Heart left ventricle (tissue), 16 donors: ENCODE results near the gene TNKS2. TPM values are rescaled to one million over a fixed set of nuclear protein-coding genes. Genes with fewer than 3 reads are reported as not detected.

Experiments
- ATAC-seq, 4 donors: fragments of 200-7000 bp; cut with Tn5 transposase; one replicate each; pipeline ENCODE4 v1.9.1; 2020 to 2022; ENCODE audit warnings: moderate library complexity in 4 of 4, mild to moderate bottlenecking in 3 of 4, moderate number of reproducible peaks in 1 of 4
- DNase-seq, 5 donors: peaks; one replicate each; pipeline ENCODE4 v3.0.0-alpha.2; 2020
- H3K27ac ChIP-seq, 12 donors: fragments of 200-600 bp; sonication (generic) in 4 of 12; one replicate each; pipeline versions ENCODE4 v1.5.0 to v1.8.0; 2016 to 2022; ENCODE audit warnings: mild to moderate bottlenecking in 2 of 12
- H3K27me3 ChIP-seq, 9 donors: fragments of 200-600 bp; sonication (generic) in 2 of 9; one replicate each; pipeline versions ENCODE4 v1.5.1 to v1.8.0; 2016 to 2022; ENCODE audit warnings: mild to moderate bottlenecking in 3 of 9
- H3K36me3 ChIP-seq, 9 donors: fragments of 200-600 bp; sonication (generic) in 2 of 9; one replicate each; pipeline versions ENCODE4 v1.5.0 to v1.8.0; 2018 to 2022; ENCODE audit warnings: mild to moderate bottlenecking in 2 of 9
- H3K4me1 ChIP-seq, 12 donors: fragments of 200-600 bp; sonication (generic) in 4 of 12; one replicate each; pipeline versions ENCODE4 v1.5.0 to v1.8.0; 2016 to 2022; ENCODE audit warnings: mild to moderate bottlenecking in 3 of 12
- H3K4me3 ChIP-seq, 12 donors: fragments of 200-600 bp; sonication (generic) in 4 of 12; one replicate each; pipeline versions ENCODE4 v1.5.0 to v1.8.0; 2017 to 2022; ENCODE audit warnings: mild to moderate bottlenecking in 9 of 12, moderate library complexity in 4 of 12
- H3K9me3 ChIP-seq, 12 donors: fragments of 200-600 bp; sonication (generic) in 4 of 12; one replicate each; pipeline versions ENCODE4 v1.5.0 to v1.8.0; 2016 to 2022; ENCODE audit warnings: mild to moderate bottlenecking in 1 of 12
- POLR2A ChIP-seq, 2 donors: fragments of 450-650 bp; IDR thresholded peaks; one replicate each; pipeline ENCODE4 v1.6.1; 2017; ENCODE audit warnings: antibody characterized with exemption in 2 of 2, mild to moderate bottlenecking in 2 of 2, moderate library complexity in 2 of 2
- WGBS, 4 donors: extraction: QIAGEN DNeasy Blood & Tissue Kit in 2 of 4; methylation state at CpG; one replicate each; pipeline versions ENCODE4 v1.1.5 to v1.1.7; 2013 to 2018; 5-methylcytosine and 5-hydroxymethylcytosine counted together
- intact Hi-C, 10 donors: fragments of 100-400 bp; cut with DNase I; formaldehyde crosslinking; loops; one replicate each; pipeline versions ENCODE4 v1.11.1 to v1.14.2; 2022
- polyA plus RNA-seq, 2 donors: library from polyadenylated mRNA; stranded (reverse); fragments of 200-250 nt; gene quantifications; one replicate each; pipeline ENCODE4 v1.2.3, GENCODE V29; 2013
- total RNA-seq, 9 donors: library from RNA; depleted of rRNA in 2 of 9; stranded (reverse); fragments of >200 nt in 2 of 9; fragmentation: NEBNext Ultra II Directional in 3 of 9; extraction: Animal tissue kit (Norgen Biotek cat#: 25700) in 3 of 9; gene quantifications; one replicate each; pipeline versions ENCODE4 v1.1.0 to v1.2.4, GENCODE V29; 2016 to 2023
- TF ChIP-seq, protein P1 (sequence below), 12 donors: fragments of 200-600 bp; sonication (generic) in 4 of 12; IDR thresholded peaks; one replicate each; pipeline versions ENCODE4 v1.5.0 to v1.8.0; 2018 to 2022; ENCODE audit warnings: antibody characterized with exemption in 12 of 12, mild to moderate bottlenecking in 5 of 12
- donor health status: ischemic (EF 13 %, LVEDD 7.1; RV severe dilation, severe dysfunction).
- donor health status: healthy with polysubstance abuse.
- donor health status: DM: no; HTN: yes; CAD: no.
- donor health status: DM: no; HTN: no; CAD: no.
- donor health status: ischemic (EF 25% LVEDD 6.9; RV normal size, moderate dysfunction).
- donor health status: ischemic (EF 25% LVEDD 5.7; RV mildly dilated, moderate dysfunction).
- donor health status: healthy.
- donor health status: DM: yes; HTN: yes; CAD: no.
- donor health status: ischemic (EF 35%, LVEDD 5.7; RV mildly dilated, moderate dysfunction).
- donor health status: nonischemic (EF 11% LVEDD 7.7; RV severe dilation, severe dysfunction).
- donor health status: DM: yes; HTN: yes; CAD: no.
- donor health status: PGD.
- donor health status: ischemic (EF 29% LVEDD 5.4; RV normal size, mild dysfunction).
- donor health status: nonischemic (EF 23%, LVEDD 6.1; RV moderate dilation, normal function).

Gene TNKS2
- total and polyA plus RNA-seq, 11 donors, result 4.0 to 24.7 (median 13.9) TPM

- WGBS, 4 donors, result 75 to 93% (median 90%) methylated on average over 4 of the region's 4 CpGs
- H3K9me3 ChIP-seq, result no peaks in the 10 kb centered on the region
- DNase-seq (no peak), ATAC-seq (no peak)
- H3K4me1 ChIP-seq, result peaks cover 0 to 23% (median 8%) of the 10 kb centered on the region in 12 donors
- TF ChIP-seq POLR2A (IDR thresholded peaks at IDR 0.05), result no peak
- TF ChIP-seq, protein P1, sequence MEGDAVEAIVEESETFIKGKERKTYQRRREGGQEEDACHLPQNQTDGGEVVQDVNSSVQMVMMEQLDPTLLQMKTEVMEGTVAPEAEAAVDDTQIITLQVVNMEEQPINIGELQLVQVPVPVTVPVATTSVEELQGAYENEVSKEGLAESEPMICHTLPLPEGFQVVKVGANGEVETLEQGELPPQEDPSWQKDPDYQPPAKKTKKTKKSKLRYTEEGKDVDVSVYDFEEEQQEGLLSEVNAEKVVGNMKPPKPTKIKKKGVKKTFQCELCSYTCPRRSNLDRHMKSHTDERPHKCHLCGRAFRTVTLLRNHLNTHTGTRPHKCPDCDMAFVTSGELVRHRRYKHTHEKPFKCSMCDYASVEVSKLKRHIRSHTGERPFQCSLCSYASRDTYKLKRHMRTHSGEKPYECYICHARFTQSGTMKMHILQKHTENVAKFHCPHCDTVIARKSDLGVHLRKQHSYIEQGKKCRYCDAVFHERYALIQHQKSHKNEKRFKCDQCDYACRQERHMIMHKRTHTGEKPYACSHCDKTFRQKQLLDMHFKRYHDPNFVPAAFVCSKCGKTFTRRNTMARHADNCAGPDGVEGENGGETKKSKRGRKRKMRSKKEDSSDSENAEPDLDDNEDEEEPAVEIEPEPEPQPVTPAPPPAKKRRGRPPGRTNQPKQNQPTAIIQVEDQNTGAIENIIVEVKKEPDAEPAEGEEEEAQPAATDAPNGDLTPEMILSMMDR (IDR thresholded peaks at IDR 0.05), result no peak
- H3K27ac ChIP-seq, result no peak overlapping the region
- peaks cover 0 to 10% (median 0%) of the 10 kb centered on the region in 9 donors for H3K27me3 ChIP-seq
- no peaks in the 10 kb centered on the region for H3K36me3 ChIP-seq
- intact Hi-C loops, result loop anchor here in 8 of 10 donors (5.0 to 10.0 kb wide), 4 partner anchors 153 to 516 kb away; partner anchors contain the start of gene PPP1R3C (in 1 of the 8)
- no peak overlapping the region for H3K4me3 ChIP-seq
Measured at GRCh38 chr10:91910467-91910866, 112.2 kb downstream of the TNKS2 start.

Other genes starting within 250 kb of the TNKS2 start
- 100 to 1,000 TPM in 7 of 9 donors, 10 to 100 TPM in 2; 38.0 to 270 (median 150) TPM for gene PPP1R3C, start 165.4 kb upstream of the TNKS2 start, total RNA-seq
- 10 to 100 TPM; 35.4 to 82.6 TPM for gene PPP1R3C, start 165.4 kb upstream of the TNKS2 start, polyA plus RNA-seq
- gene FGFBP3, start 111.1 kb downstream of the TNKS2 start, total RNA-seq, result under 1 TPM in 8 of 9 donors, not detected in 1; 0.16 to 0.81 (median 0.50) TPM
- gene FGFBP3, start 111.1 kb downstream of the TNKS2 start, polyA plus RNA-seq, result under 1 TPM; 0.18 to 0.46 TPM
- 10 to 100 TPM; 10.9 to 22.3 (median 12.0) TPM for gene BTAF1, start 125.3 kb downstream of the TNKS2 start, total RNA-seq
- 1 to 10 TPM; 5.5 to 6.5 TPM for gene BTAF1, start 125.3 kb downstream of the TNKS2 start, polyA plus RNA-seq